Measurements from ENCODE around the gene CDKL5.

The CDKL5 gene

GRCh38 chrX:18425199-18426003 lies at the start of gene CDKL5:
Gene CDKL5, plus strand, starts transcription at chrX:18425608. Its CDS starts 81,489 bp downstream, at chrX:18507097.
- POLR2A ChIA-PET, result no interaction called here
- peak; percentile 89 for DNase-seq (ENCODE audit: extremely low spot score)
- CTCF ChIA-PET, result interaction anchor here (0.7 kb wide), 1 partner anchor 1281 kb away, joined by 3 read pairs; no protein-coding TSS in a partner anchor
- TF ChIP-seq FOXK2 (IDR thresholded peaks at IDR 0.05) (no peak), FOXA1 (IDR thresholded peaks at IDR 0.05) (no peak), L3MBTL2 (conservative IDR thresholded peaks at IDR 0.05) (peak; percentile 45; the same call in 1 of the 2 replicates), SUZ12 (IDR thresholded peaks at IDR 0.05) (no peak), SP1 (IDR thresholded peaks at IDR 0.05) (no peak), ZNF384 (IDR thresholded peaks at IDR 0.05) (no peak), FOXM1 (IDR thresholded peaks at IDR 0.05; ENCODE audit: borderline replicate concordance) (no peak)

- POLR2A ChIA-PET, result no interaction called here
- no peak for TF ChIP-seq FOXA1 (IDR thresholded peaks at IDR 0.05)
- TF ChIP-seq LEF1 (IDR thresholded peaks at IDR 0.05; ENCODE audit: borderline replicate concordance), result no peak
- TF ChIP-seq FOXM1 (IDR thresholded peaks at IDR 0.05; ENCODE audit: borderline replicate concordance), result no peak
- no peak for TF ChIP-seq ZNF384 (IDR thresholded peaks at IDR 0.05)
- TF ChIP-seq BHLHE40 (IDR thresholded peaks at IDR 0.05; ENCODE audit: borderline replicate concordance), result no peak
- no peak for TF ChIP-seq TARDBP (IDR thresholded peaks at IDR 0.05)
- TF ChIP-seq ARNT (IDR thresholded peaks at IDR 0.05), result no peak
- no peak for TF ChIP-seq L3MBTL2 (conservative IDR thresholded peaks at IDR 0.05)
- no peak for TF ChIP-seq SUZ12 (IDR thresholded peaks at IDR 0.05)
- TF ChIP-seq PKNOX1 (IDR thresholded peaks at IDR 0.05), result no peak
- TF ChIP-seq HDGF (IDR thresholded peaks at IDR 0.05; ENCODE audit: borderline replicate concordance), result no peak
- TF ChIP-seq ELF4 (IDR thresholded peaks at IDR 0.05), result no peak
- TF ChIP-seq NFRKB (IDR thresholded peaks at IDR 0.05), result no peak
- TF ChIP-seq SP1 (IDR thresholded peaks at IDR 0.05), result no peak
- TF ChIP-seq CTBP1 (IDR thresholded peaks at IDR 0.05; ENCODE audit: borderline replicate concordance), result no peak
- TF ChIP-seq FOXK2 (IDR thresholded peaks at IDR 0.05), result no peak
- peak; percentile 62 for DNase-seq (ENCODE audit: extremely low spot score)
- CTCF ChIA-PET, result interaction anchor here (0.8 kb wide), 1 partner anchor 445 kb away, joined by 5 read pairs; no protein-coding TSS in a partner anchor
Measured at GRCh38 chrX:18377796-18378195, 47.6 kb upstream of the CDKL5 start.

GRCh38 chrX:18389966-18390365 lies 35.4 kb upstream of the CDKL5 start:
- no peak for DNase-seq (ENCODE audit: extremely low spot score)
- ChIA-PET POLR2A (no interaction called here), CTCF (no interaction called here)
- TF ChIP-seq CTBP1 (IDR thresholded peaks at IDR 0.05; ENCODE audit: borderline replicate concordance) (no peak), ZNF384 (IDR thresholded peaks at IDR 0.05) (no peak), FOXA1 (IDR thresholded peaks at IDR 0.05) (no peak), LEF1 (IDR thresholded peaks at IDR 0.05; ENCODE audit: borderline replicate concordance) (no peak), BHLHE40 (IDR thresholded peaks at IDR 0.05; ENCODE audit: borderline replicate concordance) (no peak), L3MBTL2 (conservative IDR thresholded peaks at IDR 0.05) (no peak), PKNOX1 (IDR thresholded peaks at IDR 0.05) (no peak), FOXK2 (IDR thresholded peaks at IDR 0.05) (no peak), ARNT (IDR thresholded peaks at IDR 0.05) (no peak), TARDBP (IDR thresholded peaks at IDR 0.05) (no peak), NFRKB (IDR thresholded peaks at IDR 0.05) (no peak), SP1 (IDR thresholded peaks at IDR 0.05) (no peak), HDGF (IDR thresholded peaks at IDR 0.05; ENCODE audit: borderline replicate concordance) (no peak), FOXM1 (IDR thresholded peaks at IDR 0.05; ENCODE audit: borderline replicate concordance) (no peak), SUZ12 (IDR thresholded peaks at IDR 0.05) (no peak), ELF4 (IDR thresholded peaks at IDR 0.05) (no peak)

- CTCF ChIA-PET, result interaction anchor here (0.7 kb wide), 1 partner anchor 896 kb away, joined by 3 read pairs; no protein-coding TSS in a partner anchor
- TF ChIP-seq FOXA1 (IDR thresholded peaks at IDR 0.05) (no peak), TARDBP (IDR thresholded peaks at IDR 0.05) (no peak), SP1 (IDR thresholded peaks at IDR 0.05) (no peak), ARNT (IDR thresholded peaks at IDR 0.05) (no peak), ZNF384 (IDR thresholded peaks at IDR 0.05) (peak; percentile 67), NFRKB (IDR thresholded peaks at IDR 0.05) (no peak)
- POLR2A ChIA-PET, result no interaction called here
- peak; percentile 50 for DNase-seq (ENCODE audit: extremely low spot score)
Measured at GRCh38 chrX:18390941-18391538, 34.4 kb upstream of the CDKL5 start.

GRCh38 chrX:18394477-18394876 lies 30.9 kb upstream of the CDKL5 start:
- POLR2A ChIA-PET, result no interaction called here
- TF ChIP-seq ELF4 (IDR thresholded peaks at IDR 0.05), result no peak
- TF ChIP-seq ARNT (IDR thresholded peaks at IDR 0.05), result no peak
- no peak for TF ChIP-seq SP1 (IDR thresholded peaks at IDR 0.05)
- no peak for TF ChIP-seq SUZ12 (IDR thresholded peaks at IDR 0.05)
- TF ChIP-seq HDGF (IDR thresholded peaks at IDR 0.05; ENCODE audit: borderline replicate concordance), result no peak
- TF ChIP-seq NFRKB (IDR thresholded peaks at IDR 0.05), result no peak
- no peak for TF ChIP-seq CTBP1 (IDR thresholded peaks at IDR 0.05; ENCODE audit: borderline replicate concordance)
- no peak for TF ChIP-seq FOXM1 (IDR thresholded peaks at IDR 0.05; ENCODE audit: borderline replicate concordance)
- TF ChIP-seq LEF1 (IDR thresholded peaks at IDR 0.05; ENCODE audit: borderline replicate concordance), result no peak
- TF ChIP-seq L3MBTL2 (conservative IDR thresholded peaks at IDR 0.05), result no peak
- TF ChIP-seq PKNOX1 (IDR thresholded peaks at IDR 0.05), result no peak
- TF ChIP-seq TARDBP (IDR thresholded peaks at IDR 0.05), result no peak
- no peak for TF ChIP-seq BHLHE40 (IDR thresholded peaks at IDR 0.05; ENCODE audit: borderline replicate concordance)
- no peak for TF ChIP-seq FOXA1 (IDR thresholded peaks at IDR 0.05)
- CTCF ChIA-PET, result interaction anchor here (0.6 kb wide), 1 partner anchor 940 kb away, joined by 4 read pairs; no protein-coding TSS in a partner anchor
- DNase-seq (ENCODE audit: extremely low spot score), result no peak
